B cell (primary cell): ENCODE data around the gene TMED6. TPM values are rescaled to one million over a fixed set of nuclear protein-coding genes. Genes with fewer than 3 reads are reported as not detected.
A peak's percentile ranks its signal among the peaks of the same experiment; 100 is the strongest.
"Not testable (repeated sequence)": the region's sequence is repeated elsewhere in the genome, so short reads cannot be mapped to it uniquely, and the experiment has no call there.

Source experiments
- ATAC-seq: fragments of 200-7000 bp; cut with Tn5 transposase; one replicate; pipeline ENCODE4 v1.10.0; 2021; ENCODE audit warnings: low read depth, mild to moderate bottlenecking, moderate number of reproducible peaks, moderate library complexity
- CTCF ChIA-PET: fragments of 350-600 bp; sonication (Branson Sonifier 250); formaldehyde crosslinking; loops from one replicate; lab custom pipeline; 2021; ENCODE audit warnings: antibody characterized with exemption, inconsistent platforms; lab: Charles Lee
- POLR2A ChIA-PET: fragments of 350-600 bp; sonication (Branson Sonifier 250); formaldehyde crosslinking; loops from one replicate; lab custom pipeline; 2021; ENCODE audit warnings: antibody characterized with exemption; lab: Charles Lee
- DNase-seq: peaks from one replicate; pipeline ENCODE4 v3.0.0; 2013
- H2AFZ ChIP-seq: 2 replicates; pipeline ENCODE4 v1.6.1; 2012; ENCODE audit warnings: mild to moderate bottlenecking, low read depth, low read length; ENCODE audit not compliant: insufficient read depth, poor library complexity, severe bottlenecking
- H3K27ac ChIP-seq, 2 donors: 1 replicate in 1 of 2; 2 replicates in 1 of 2; pipeline ENCODE4 v1.5.1; 2012 to 2013; ENCODE audit warnings: low read length in 2 of 2, mild to moderate bottlenecking in 2 of 2, moderate library complexity in 1 of 2
- H3K27me3 ChIP-seq, 4 experiments: fragments of 200-600 bp in 1 of 4; sonication (generic) in 1 of 4; replicated peaks in 1 of 4; 1 replicate in 2 of 4; 2 replicates in 2 of 4; pipeline versions ENCODE4 v1.6.1 to v1.7.0; 2013 to 2016; ENCODE audit warnings: low read length in 3 of 4, mild to moderate bottlenecking in 2 of 4, mixed read lengths in 1 of 4, moderate library complexity in 1 of 4; ENCODE audit not compliant: insufficient read depth in 4 of 4, control insufficient read depth in 3 of 4; ENCODE audit errors: control extremely low read depth in 1 of 4
- H3K36me3 ChIP-seq, 2 experiments: replicated peaks in 1 of 2; 1 replicate in 1 of 2; 2 replicates in 1 of 2; pipeline versions ENCODE4 v1.6.1 to v1.7.1; 2013; ENCODE audit warnings: low read length in 1 of 2; ENCODE audit not compliant: insufficient read depth in 2 of 2, control insufficient read depth in 1 of 2; ENCODE audit errors: control extremely low read depth in 1 of 2, extremely low read depth in 1 of 2
- H3K4me1 ChIP-seq, 2 donors: fragments of 200-600 bp in 1 of 2; sonication (generic) in 1 of 2; 1 replicate in 1 of 2; 2 replicates in 1 of 2; pipeline versions ENCODE4 v1.5.1 to v1.6.1; 2013 to 2017; ENCODE audit warnings: low read length in 2 of 2; ENCODE audit not compliant: control insufficient read depth in 2 of 2, insufficient read depth in 2 of 2
- H3K4me2 ChIP-seq: replicated peaks from 2 replicates; pipeline ENCODE3; 2012; ENCODE audit warnings: mild to moderate bottlenecking, low read depth, low read length; ENCODE audit not compliant: poor library complexity, severe bottlenecking
- H3K4me3 ChIP-seq, 5 experiments: fragments of 200-600 bp in 1 of 5; sonication (generic) in 1 of 5; 1 replicate in 3 of 5; 2 replicates in 2 of 5; pipeline versions ENCODE4 v1.5.1 to v1.7.0; 2011 to 2016; ENCODE audit warnings: low read length in 4 of 5, mild to moderate bottlenecking in 4 of 5, low read depth in 2 of 5, control low read depth in 1 of 5, moderate library complexity in 1 of 5; ENCODE audit not compliant: insufficient read depth in 1 of 5; ENCODE audit errors: control extremely low read depth in 1 of 5, extremely low read depth in 1 of 5
- H3K79me2 ChIP-seq: fragments of 200-600 bp; sonication (generic); one replicate; pipeline ENCODE4 v1.6.0; 2016; ENCODE audit warnings: low read length; ENCODE audit not compliant: control insufficient read depth, insufficient read depth
- H3K9ac ChIP-seq: fragments of 200-600 bp; sonication (generic); 2 replicates; pipeline ENCODE4 v1.6.1; 2017; ENCODE audit warnings: mild to moderate bottlenecking, low read length, moderate library complexity
- H3K9me3 ChIP-seq, 3 donors: one replicate each; pipeline versions ENCODE4 v1.6.1 to v1.7.1; 2013; ENCODE audit warnings: low read length in 2 of 3; ENCODE audit not compliant: control insufficient read depth in 2 of 3, insufficient read depth in 1 of 3; ENCODE audit errors: control extremely low read depth in 1 of 3
- H4K20me1 ChIP-seq: 2 replicates; pipeline ENCODE4 v1.6.0; 2012; ENCODE audit warnings: mild to moderate bottlenecking, low read length; ENCODE audit not compliant: insufficient read depth, control insufficient read depth, poor library complexity, severe bottlenecking
- H3K27ac Mint-ChIP-seq: one replicate; pipeline ENCODE4 v1.8.0; 2021; ENCODE audit warnings: mixed read lengths
- H3K27me3 Mint-ChIP-seq: one replicate; pipeline ENCODE4 v1.8.0; 2021; ENCODE audit warnings: mixed read lengths
- H3K4me1 Mint-ChIP-seq: one replicate; pipeline ENCODE4 v1.8.0; 2021; ENCODE audit warnings: mixed read lengths
- H3K4me3 Mint-ChIP-seq: one replicate; pipeline ENCODE4 v1.8.0; 2021; ENCODE audit warnings: mixed read lengths
- H3K9me3 Mint-ChIP-seq: one replicate; pipeline ENCODE4 v1.8.0; 2022; ENCODE audit warnings: mixed read lengths; ENCODE audit not compliant: insufficient read depth
- EZH2 ChIP-seq: IDR thresholded peaks from 2 replicates; pipeline ENCODE4 v1.6.1; 2012; ENCODE audit warnings: borderline replicate concordance, low read depth, mild to moderate bottlenecking, moderate library complexity, low read length; ENCODE audit not compliant: insufficient read depth, poor library complexity, severe bottlenecking
- WGBS: methylation state at CpG from one replicate; pipeline ENCODE4 v1.1.5; 2013; ENCODE audit warnings: missing lambda C conversion rate; ENCODE audit not compliant: insufficient coverage; 5-methylcytosine and 5-hydroxymethylcytosine counted together
- intact Hi-C: fragments of 100-400 bp; cut with micrococcal nuclease; formaldehyde crosslinking; loops from one replicate; pipeline ENCODE4 v1.10.0; 2022
- polyA plus RNA-seq: library from polyadenylated mRNA; depleted of rRNA; stranded (reverse); fragments of >200 nt; gene quantifications from 2 replicates; pipeline ENCODE4 v1.2.3, GENCODE V29; 2012
- total RNA-seq, 2 donors: library from RNA; stranded (reverse); fragments of 120-200 nt in 1 of 2; gene quantifications; 1 replicate in 1 of 2; 2 replicates in 1 of 2; pipeline versions ENCODE4 v1.2.3 to v1.2.4, GENCODE V29; 2013 to 2022
- TF ChIP-seq, protein P1 (sequence below): fragments of 200-600 bp; IDR thresholded peaks from one replicate; pipeline ENCODE4 v1.8.0; 2022; ENCODE audit warnings: antibody characterized with exemption, mild to moderate bottlenecking

TMED6 gene
- total and polyA plus RNA-seq, 2 donors (not counting 1 experiment from before 2014, with no cell fraction given) = 0.78 to 4.5 TPM

DNA sequence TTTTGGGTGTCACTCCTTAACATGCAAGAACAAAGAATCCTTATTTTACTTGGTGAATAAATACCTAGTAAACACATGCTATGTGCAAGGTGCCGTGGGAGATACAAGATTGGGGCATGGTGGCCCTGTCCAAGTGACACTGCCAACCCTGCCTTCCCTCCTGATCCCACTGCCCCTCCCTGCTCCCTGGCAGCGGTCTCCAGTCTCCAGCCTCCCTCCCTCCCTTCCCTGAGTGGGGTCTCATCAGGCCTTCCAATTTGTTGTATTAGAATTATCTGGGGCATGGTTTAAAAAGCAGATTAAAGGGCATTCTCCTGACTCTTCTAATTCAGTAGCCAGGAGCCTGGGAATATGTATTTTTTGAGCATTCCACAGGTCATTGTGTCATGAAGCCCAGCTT lies 12.5 kb upstream of the TMED6 start:
- H3K27me3 ChIP-seq = no peaks in the 10 kb centered on the region
- Mint-ChIP-seq H3K27ac (peak overlapping the region; percentile 1), H3K9me3 (no peaks in the 10 kb centered on the region), H3K27me3 (no peaks in the 10 kb centered on the region), H3K4me1 (peaks cover 1% of the 10 kb centered on the region), H3K4me3 (no peak overlapping the region)
- intact Hi-C loops = no loop called here
- no peak for ATAC-seq
- DNase-seq = no peak
- no peak overlapping the region for H3K4me3 ChIP-seq
- ChIA-PET CTCF (no interaction called here), POLR2A (interaction anchor here (0.6 kb wide), 1 partner anchor 10 kb away, joined by 4 read pairs; no protein-coding TSS in a partner anchor)
- peaks cover 3 to 53% of the 10 kb centered on the region in 2 experiments for H3K36me3 ChIP-seq
- H4K20me1 ChIP-seq = peaks cover 16% of the 10 kb centered on the region
- no peaks in the 10 kb centered on the region for H3K4me1 ChIP-seq
- H3K79me2 ChIP-seq = peaks cover 8% of the 10 kb centered on the region
- H3K4me2 ChIP-seq = no peak overlapping the region
- H3K27ac ChIP-seq = no peak overlapping the region
- whole genome bisulfite sequencing = no CpG with 5 or more reads among the region's 2 CpGs
- no peak overlapping the region for H2AFZ ChIP-seq
- H3K9ac ChIP-seq = no peak overlapping the region
- TF ChIP-seq, protein P1, sequence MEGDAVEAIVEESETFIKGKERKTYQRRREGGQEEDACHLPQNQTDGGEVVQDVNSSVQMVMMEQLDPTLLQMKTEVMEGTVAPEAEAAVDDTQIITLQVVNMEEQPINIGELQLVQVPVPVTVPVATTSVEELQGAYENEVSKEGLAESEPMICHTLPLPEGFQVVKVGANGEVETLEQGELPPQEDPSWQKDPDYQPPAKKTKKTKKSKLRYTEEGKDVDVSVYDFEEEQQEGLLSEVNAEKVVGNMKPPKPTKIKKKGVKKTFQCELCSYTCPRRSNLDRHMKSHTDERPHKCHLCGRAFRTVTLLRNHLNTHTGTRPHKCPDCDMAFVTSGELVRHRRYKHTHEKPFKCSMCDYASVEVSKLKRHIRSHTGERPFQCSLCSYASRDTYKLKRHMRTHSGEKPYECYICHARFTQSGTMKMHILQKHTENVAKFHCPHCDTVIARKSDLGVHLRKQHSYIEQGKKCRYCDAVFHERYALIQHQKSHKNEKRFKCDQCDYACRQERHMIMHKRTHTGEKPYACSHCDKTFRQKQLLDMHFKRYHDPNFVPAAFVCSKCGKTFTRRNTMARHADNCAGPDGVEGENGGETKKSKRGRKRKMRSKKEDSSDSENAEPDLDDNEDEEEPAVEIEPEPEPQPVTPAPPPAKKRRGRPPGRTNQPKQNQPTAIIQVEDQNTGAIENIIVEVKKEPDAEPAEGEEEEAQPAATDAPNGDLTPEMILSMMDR = no peak
- TF ChIP-seq EZH2 = no peak
- no peaks in the 10 kb centered on the region for H3K9me3 ChIP-seq

- Histone ChIP-seq H3K79me2 (peaks cover 8% of the 10 kb centered on the region), H3K27me3 (no peaks in the 10 kb centered on the region), H2AFZ (no peak overlapping the region), H3K4me3 (no peak overlapping the region), H3K36me3 (peaks cover 3 to 48% of the 10 kb centered on the region in 2 experiments), H3K27ac (no peak overlapping the region), H3K9me3 (no peaks in the 10 kb centered on the region), H4K20me1 (peaks cover 16% of the 10 kb centered on the region), H3K4me1 (no peaks in the 10 kb centered on the region), H3K4me2 (no peak overlapping the region), H3K9ac (no peak overlapping the region)
- no peak for TF ChIP-seq EZH2
- TF ChIP-seq, protein P1 = no peak
- no peaks in the 10 kb centered on the region for H3K9me3 Mint-ChIP-seq
- ChIA-PET CTCF (no interaction called here), POLR2A (no interaction called here)
- DNase-seq (no peak), ATAC-seq (no peak)
- H3K27me3 Mint-ChIP-seq = no peaks in the 10 kb centered on the region
- intact Hi-C loops = no loop called here
- H3K27ac Mint-ChIP-seq = no peak overlapping the region
- 98% methylated on average over 4 of the region's 5 CpGs for WGBS
- H3K4me3 Mint-ChIP-seq = no peak overlapping the region
- H3K4me1 Mint-ChIP-seq = no peaks in the 10 kb centered on the region
Measured at GRCh38 chr16:69363281-69363717, 11.7 kb upstream of the TMED6 start.

- H3K9me3 ChIP-seq, H3K4me1 Mint-ChIP-seq, H3K9ac ChIP-seq, H3K27me3 ChIP-seq, H3K4me3 ChIP-seq, H3K4me1 ChIP-seq, H3K27ac Mint-ChIP-seq, H4K20me1 ChIP-seq, H3K9me3 Mint-ChIP-seq, H3K27me3 Mint-ChIP-seq, H3K4me2 ChIP-seq, DNase-seq, H2AFZ ChIP-seq, intact Hi-C loops, H3K27ac ChIP-seq, H3K4me3 Mint-ChIP-seq, H3K79me2 ChIP-seq, ATAC-seq: not testable (repeated sequence)
- CTCF ChIA-PET = interaction anchor here (0.7 kb wide), 1 partner anchor 146 kb away, joined by 3 read pairs; no protein-coding TSS in a partner anchor
- WGBS = 91% methylated on average over 7 of the region's 9 CpGs
- POLR2A ChIA-PET = interaction anchor here (0.7 kb wide), 1 partner anchor 21 kb away, joined by 4 read pairs; no protein-coding TSS in a partner anchor
- H3K36me3 ChIP-seq = peaks cover 2 to 40% of the 10 kb centered on the region in 2 experiments
Measured at GRCh38 chr16:69360070-69360469, 8.5 kb upstream of the TMED6 start.
